Transverse colon (tissue), 4 donors: ENCODE measurements around the gene DOCK2. TPM values are rescaled to one million over a fixed set of nuclear protein-coding genes. Genes with fewer than 3 reads are reported as not detected.
"Not testable (repeated sequence)": the region's sequence is repeated elsewhere in the genome, so short reads cannot be mapped to it uniquely, and the experiment has no call there.

Experiments used
- DNase-seq: peaks from one replicate; pipeline ENCODE4 v3.0.0-alpha.2; 2019
- H3K27ac ChIP-seq, 4 donors: fragments of 200-600 bp; sonication (generic); 2 replicates each; pipeline ENCODE4 v1.5.1; 2016 to 2018; ENCODE audit warnings: inconsistent platforms in 4 of 4
- H3K27me3 ChIP-seq: fragments of 200-600 bp; sonication (generic); 2 replicates; pipeline ENCODE4 v1.5.1; 2017; ENCODE audit warnings: inconsistent platforms
- H3K36me3 ChIP-seq, 4 donors: fragments of 200-600 bp; sonication (generic); 2 replicates each; pipeline ENCODE4 v1.5.1; 2017 to 2019; ENCODE audit warnings: inconsistent platforms in 4 of 4
- H3K4me1 ChIP-seq, 4 donors: fragments of 200-600 bp; sonication (generic); 2 replicates each; pipeline ENCODE4 v1.5.1; 2017 to 2020; ENCODE audit warnings: inconsistent platforms in 4 of 4
- H3K4me3 ChIP-seq, 4 donors: fragments of 200-600 bp; sonication (generic); 1 replicate in 1 of 4; 2 replicates in 3 of 4; pipeline versions ENCODE4 v1.5.1 to v1.6.1; 2017 to 2019; ENCODE audit warnings: inconsistent platforms in 4 of 4
- H3K9me3 ChIP-seq, 2 donors: fragments of 200-600 bp; sonication (generic); 2 replicates each; pipeline ENCODE4 v1.5.1; 2017 to 2019; ENCODE audit warnings: inconsistent platforms in 2 of 2
- EP300 ChIP-seq: sonication (generic); formaldehyde crosslinking; IDR thresholded peaks from one replicate; pipeline ENCODE4 v1.6.1; 2017; ENCODE audit warnings: antibody characterized with exemption, low read depth
- POLR2A ChIP-seq: fragments of 450-650 bp; IDR thresholded peaks from one replicate; pipeline ENCODE4 v1.6.1; 2016; ENCODE audit warnings: antibody characterized with exemption, mild to moderate bottlenecking, moderate library complexity
- POLR2AphosphoS5 ChIP-seq, 3 donors: sonication (generic); formaldehyde crosslinking; IDR thresholded peaks; one replicate each; pipeline ENCODE4 v1.6.1; 2016; ENCODE audit warnings: antibody characterized with exemption in 3 of 3
- WGBS, 2 donors: methylation state at CpG; one replicate each; pipeline ENCODE4 v1.1.5; 2018; ENCODE audit warnings: low coverage in 1 of 2; 5-methylcytosine and 5-hydroxymethylcytosine counted together
- in situ Hi-C, 4 donors: fragments of 200-750 bp; cut with MboI; loops; one replicate each; pipeline versions ENCODE4 v1.15.0 to v1.15.1; 2017; ENCODE audit warnings: low sequenced_read_pairs in 3 of 4, low pct_ligation_motif_present in 1 of 4, low pct_unique_long_range_greater_than_20kb in 1 of 4
- intact Hi-C: fragments of 100-400 bp; cut with DNase I; formaldehyde crosslinking; loops from one replicate; pipeline ENCODE4 v1.15.1; 2023; ENCODE audit warnings: low total_unique reads
- total RNA-seq, 4 donors: library from RNA; depleted of rRNA; stranded (reverse); fragments of >200 nt; gene quantifications; one replicate each; pipeline ENCODE4 v1.1.0, GENCODE V29; 2016
- TF ChIP-seq, protein P1 (sequence below), 5 experiments: fragments of 200-600 bp in 3 of 5; fragments of 450-650 bp in 2 of 5; sonication (generic) in 3 of 5; IDR thresholded peaks; 1 replicate in 2 of 5; 2 replicates in 3 of 5; pipeline ENCODE4 v1.5.1; 2016 to 2017; ENCODE audit warnings: antibody characterized with exemption in 5 of 5, inconsistent platforms in 3 of 5, mild to moderate bottlenecking in 2 of 5, moderate library complexity in 1 of 5

The DOCK2 gene
- total RNA-seq, 4 donors from 2014 or later, result 8.3 to 24.0 (median 14.3) TPM

DNA sequence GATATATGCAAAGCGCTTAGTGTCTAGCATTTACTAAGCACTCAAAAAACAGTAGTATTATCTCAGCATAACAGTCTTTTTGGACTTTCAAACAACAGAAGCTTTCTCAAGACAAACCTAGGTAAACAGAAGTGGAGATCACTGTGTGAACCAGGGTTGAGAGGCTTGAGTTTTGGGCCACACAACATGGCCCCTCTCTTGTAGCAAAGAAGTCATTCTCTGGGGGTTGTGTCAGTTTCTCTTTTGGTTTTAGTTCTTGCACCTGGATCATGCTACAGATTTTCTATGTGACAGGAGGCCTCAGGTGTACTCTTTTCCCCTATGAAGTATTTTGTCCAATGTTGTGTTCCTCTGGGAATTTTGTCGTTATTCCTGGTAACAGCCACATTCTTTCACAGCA lies 313.3 kb downstream of the DOCK2 start:
- Histone ChIP-seq H3K27ac (no peak overlapping the region), H3K36me3 (no peaks in the 10 kb centered on the region), H3K4me1 (no peaks in the 10 kb centered on the region), H3K9me3 (no peaks in the 10 kb centered on the region), H3K4me3 (no peak overlapping the region), H3K27me3 (no peaks in the 10 kb centered on the region)
- intact Hi-C loops (no loop called here), in situ Hi-C loops (no loop called here)
- WGBS, 2 donors, result 98 to 100% methylated on average over 2 of the region's 2 CpGs
- DNase-seq, result no peak
- TF ChIP-seq POLR2A (no peak), POLR2AphosphoS5 (IDR thresholded peaks at IDR 0.05) (no peak), EP300 (no peak)
- TF ChIP-seq, protein P1, sequence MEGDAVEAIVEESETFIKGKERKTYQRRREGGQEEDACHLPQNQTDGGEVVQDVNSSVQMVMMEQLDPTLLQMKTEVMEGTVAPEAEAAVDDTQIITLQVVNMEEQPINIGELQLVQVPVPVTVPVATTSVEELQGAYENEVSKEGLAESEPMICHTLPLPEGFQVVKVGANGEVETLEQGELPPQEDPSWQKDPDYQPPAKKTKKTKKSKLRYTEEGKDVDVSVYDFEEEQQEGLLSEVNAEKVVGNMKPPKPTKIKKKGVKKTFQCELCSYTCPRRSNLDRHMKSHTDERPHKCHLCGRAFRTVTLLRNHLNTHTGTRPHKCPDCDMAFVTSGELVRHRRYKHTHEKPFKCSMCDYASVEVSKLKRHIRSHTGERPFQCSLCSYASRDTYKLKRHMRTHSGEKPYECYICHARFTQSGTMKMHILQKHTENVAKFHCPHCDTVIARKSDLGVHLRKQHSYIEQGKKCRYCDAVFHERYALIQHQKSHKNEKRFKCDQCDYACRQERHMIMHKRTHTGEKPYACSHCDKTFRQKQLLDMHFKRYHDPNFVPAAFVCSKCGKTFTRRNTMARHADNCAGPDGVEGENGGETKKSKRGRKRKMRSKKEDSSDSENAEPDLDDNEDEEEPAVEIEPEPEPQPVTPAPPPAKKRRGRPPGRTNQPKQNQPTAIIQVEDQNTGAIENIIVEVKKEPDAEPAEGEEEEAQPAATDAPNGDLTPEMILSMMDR (IDR thresholded peaks at IDR 0.05), result no peak

DNA sequence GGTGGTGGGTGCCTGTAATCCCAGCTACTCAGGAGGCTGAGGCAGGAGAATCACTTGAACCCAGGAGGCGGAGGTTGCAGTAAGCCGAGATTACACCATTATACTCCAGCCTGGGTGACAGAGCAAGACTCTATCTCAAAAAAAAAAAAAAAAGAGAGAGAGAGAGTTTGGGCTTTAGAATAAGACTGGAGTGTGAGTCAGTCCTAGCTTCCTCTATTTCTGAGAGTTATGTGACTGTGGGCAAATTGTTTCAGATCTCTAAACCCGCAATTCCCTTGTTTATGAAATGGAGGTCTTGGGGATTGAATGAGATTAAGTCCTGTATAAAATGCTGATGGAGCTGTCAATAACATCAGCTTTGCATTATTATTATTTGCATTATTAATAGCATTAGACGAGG lies 316.1 kb downstream of the DOCK2 start:
- DNase-seq, H3K4me1 ChIP-seq, H3K4me3 ChIP-seq, H3K36me3 ChIP-seq, intact Hi-C loops, in situ Hi-C loops, H3K27ac ChIP-seq, H3K27me3 ChIP-seq, H3K9me3 ChIP-seq: not testable (repeated sequence)
- WGBS, 2 donors, result 80 to 82% methylated on average over 3 to 4 of the region's 4 CpGs

DNA sequence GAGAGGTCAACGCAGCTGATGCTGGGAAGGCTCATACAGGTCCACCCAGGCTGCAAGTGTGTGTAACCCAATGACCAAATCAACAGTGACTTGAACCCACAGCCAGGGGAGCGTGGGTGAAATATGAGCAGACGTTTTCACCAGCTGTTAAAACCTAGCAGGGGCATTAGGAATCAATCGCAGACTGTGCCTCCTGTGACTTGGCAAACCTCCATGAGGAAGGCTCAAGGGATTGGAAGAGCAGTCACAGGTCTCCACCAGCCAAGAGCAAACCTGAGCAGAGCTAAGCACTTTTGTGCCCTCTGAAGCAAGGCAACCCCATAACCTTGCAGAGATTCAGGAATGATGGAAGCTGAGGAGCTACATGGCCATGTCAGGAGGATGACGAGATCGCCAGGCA lies 317.7 kb downstream of the DOCK2 start:
- Histone ChIP-seq H3K9me3 (no peaks in the 10 kb centered on the region), H3K27me3 (no peaks in the 10 kb centered on the region), H3K4me3 (no peak overlapping the region), H3K27ac (no peak overlapping the region), H3K36me3 (no peaks in the 10 kb centered on the region), H3K4me1 (no peaks in the 10 kb centered on the region)
- in situ Hi-C loops (no loop called here), intact Hi-C loops (no loop called here)
- TF ChIP-seq, protein P1 (IDR thresholded peaks at IDR 0.05), result no peak
- TF ChIP-seq POLR2AphosphoS5 (IDR thresholded peaks at IDR 0.05) (no peak), POLR2A (no peak)
- no peak for DNase-seq
- WGBS, 2 donors, result 85% methylated on average over 6 of the region's 6 CpGs; no CpG with 5 or more reads in 1 of the 2 donors

GRCh38 chr5:169956126-169956525 lies 319.1 kb downstream of the DOCK2 start:
- intact Hi-C loops, result no loop called here
- in situ Hi-C loops, result no loop called here
- no peak for DNase-seq
- H3K9me3 ChIP-seq, result no peaks in the 10 kb centered on the region
- H3K36me3 ChIP-seq, result no peaks in the 10 kb centered on the region
- no peaks in the 10 kb centered on the region for H3K4me1 ChIP-seq
- H3K4me3 ChIP-seq, result no peak overlapping the region
- no peaks in the 10 kb centered on the region for H3K27me3 ChIP-seq
- WGBS, 2 donors, result 64 to 67% methylated on average over 1 to 3 of the region's 3 CpGs
- TF ChIP-seq EP300, result no peak
- TF ChIP-seq POLR2AphosphoS5 (IDR thresholded peaks at IDR 0.05), result no peak
- TF ChIP-seq POLR2A, result no peak
- TF ChIP-seq, protein P1 (IDR thresholded peaks at IDR 0.05), result no peak
- H3K27ac ChIP-seq, result no peak overlapping the region

- Histone ChIP-seq H3K27me3 (no peaks in the 10 kb centered on the region), H3K27ac (no peak overlapping the region), H3K4me3 (no peak overlapping the region), H3K4me1 (no peaks in the 10 kb centered on the region), H3K9me3 (no peaks in the 10 kb centered on the region), H3K36me3 (no peaks in the 10 kb centered on the region)
- intact Hi-C loops (no loop called here), in situ Hi-C loops (no loop called here)
- no peak for DNase-seq
- TF ChIP-seq POLR2AphosphoS5 (IDR thresholded peaks at IDR 0.05) (no peak), POLR2A (no peak), EP300 (no peak)
- TF ChIP-seq, protein P1 (IDR thresholded peaks at IDR 0.05), result no peak
These were observed 319.7 kb downstream of the DOCK2 start for GRCh38 chr5:169956756-169957155.
